VCaP (cell line): ENCODE measurements around the gene ANXA3.

Source experiments
- H3K27ac ChIP-seq: fragments of 450-650 bp; 2 replicates; pipeline ENCODE4 v1.5.1; 2017
- TF ChIP-seq, protein P1 (sequence below): fragments of 450-650 bp; conservative IDR thresholded peaks from 2 replicates; pipeline ENCODE4 v1.5.1; 2017; ENCODE audit warnings: mild to moderate bottlenecking, moderate library complexity

The ANXA3 gene

DNA sequence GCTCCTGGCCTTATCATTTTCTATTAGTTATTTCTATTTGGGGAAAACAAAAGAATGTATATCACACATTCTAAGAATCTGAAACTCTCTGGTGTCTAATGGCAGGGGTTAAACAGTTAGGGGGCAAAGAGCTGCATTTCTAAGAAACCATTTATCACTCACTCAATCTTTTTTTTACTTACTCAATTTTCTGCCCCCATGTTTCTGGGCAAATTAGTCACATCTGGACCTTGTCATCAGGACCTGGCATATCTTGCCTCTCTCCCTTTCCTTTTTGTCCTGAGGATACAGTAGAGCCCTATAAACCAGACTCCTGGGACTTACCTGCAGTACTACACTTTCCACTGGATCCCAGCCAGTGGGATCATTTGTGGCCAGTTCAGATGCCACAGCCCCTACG lies 89.1 kb downstream of the ANXA3 start:
- TF ChIP-seq, protein P1, sequence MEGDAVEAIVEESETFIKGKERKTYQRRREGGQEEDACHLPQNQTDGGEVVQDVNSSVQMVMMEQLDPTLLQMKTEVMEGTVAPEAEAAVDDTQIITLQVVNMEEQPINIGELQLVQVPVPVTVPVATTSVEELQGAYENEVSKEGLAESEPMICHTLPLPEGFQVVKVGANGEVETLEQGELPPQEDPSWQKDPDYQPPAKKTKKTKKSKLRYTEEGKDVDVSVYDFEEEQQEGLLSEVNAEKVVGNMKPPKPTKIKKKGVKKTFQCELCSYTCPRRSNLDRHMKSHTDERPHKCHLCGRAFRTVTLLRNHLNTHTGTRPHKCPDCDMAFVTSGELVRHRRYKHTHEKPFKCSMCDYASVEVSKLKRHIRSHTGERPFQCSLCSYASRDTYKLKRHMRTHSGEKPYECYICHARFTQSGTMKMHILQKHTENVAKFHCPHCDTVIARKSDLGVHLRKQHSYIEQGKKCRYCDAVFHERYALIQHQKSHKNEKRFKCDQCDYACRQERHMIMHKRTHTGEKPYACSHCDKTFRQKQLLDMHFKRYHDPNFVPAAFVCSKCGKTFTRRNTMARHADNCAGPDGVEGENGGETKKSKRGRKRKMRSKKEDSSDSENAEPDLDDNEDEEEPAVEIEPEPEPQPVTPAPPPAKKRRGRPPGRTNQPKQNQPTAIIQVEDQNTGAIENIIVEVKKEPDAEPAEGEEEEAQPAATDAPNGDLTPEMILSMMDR = no peak
- no peak overlapping the region for H3K27ac ChIP-seq

DNA sequence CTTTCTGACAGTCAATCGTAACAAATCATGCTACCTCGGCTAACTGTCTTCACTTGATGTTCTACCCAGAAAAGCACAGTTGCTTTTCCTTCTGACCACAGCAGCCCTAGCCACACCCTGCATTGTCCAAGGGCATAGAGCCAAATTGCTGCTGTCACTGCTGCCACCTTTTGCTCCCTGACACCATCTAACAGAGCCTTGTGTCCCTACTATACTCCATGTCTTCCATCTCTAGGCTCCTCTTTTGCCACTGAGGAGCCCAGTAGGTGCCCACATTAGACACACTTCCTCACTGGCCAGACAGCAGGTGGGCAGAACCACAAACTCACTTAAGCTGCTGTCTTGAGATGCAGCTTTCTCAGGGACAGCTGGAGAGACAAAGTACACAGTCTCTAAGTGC lies 91.4 kb downstream of the ANXA3 start:
- TF ChIP-seq, protein P1 = no peak

DNA sequence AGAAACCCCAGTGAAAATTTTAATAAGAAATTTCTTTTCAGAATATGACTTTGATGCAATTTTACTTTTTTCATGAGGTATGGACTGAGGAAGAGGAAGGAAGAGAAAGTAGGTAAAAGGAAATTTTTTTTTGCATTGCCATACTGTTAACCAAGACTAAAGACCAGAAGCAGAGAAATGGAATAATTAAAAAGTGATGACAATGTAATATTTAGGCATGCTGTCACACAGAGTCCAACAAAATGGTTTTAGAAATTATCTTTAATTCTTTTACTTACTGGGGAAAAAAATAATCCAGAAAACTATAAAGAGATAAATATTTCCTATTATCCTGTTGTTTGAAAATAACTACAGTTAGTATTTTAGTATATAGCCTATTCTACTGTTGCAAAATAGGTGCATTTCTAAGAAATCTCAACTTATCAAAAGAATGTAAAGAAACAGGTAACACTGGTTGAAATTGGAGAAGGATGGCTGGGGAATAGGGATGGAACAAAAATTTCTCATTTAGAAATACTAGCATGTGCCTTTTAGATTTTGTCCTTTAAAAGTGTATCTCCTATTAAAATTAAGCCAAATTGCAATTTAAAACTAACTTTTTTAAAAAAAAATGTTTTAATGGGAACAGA lies 92.6 kb downstream of the ANXA3 start:
- H3K27ac ChIP-seq = no peak overlapping the region
- TF ChIP-seq, protein P1 = no peak

More for the DNA sequence above, 91.4 kb downstream of the ANXA3 start:
- H3K27ac ChIP-seq = no peak overlapping the region

DNA sequence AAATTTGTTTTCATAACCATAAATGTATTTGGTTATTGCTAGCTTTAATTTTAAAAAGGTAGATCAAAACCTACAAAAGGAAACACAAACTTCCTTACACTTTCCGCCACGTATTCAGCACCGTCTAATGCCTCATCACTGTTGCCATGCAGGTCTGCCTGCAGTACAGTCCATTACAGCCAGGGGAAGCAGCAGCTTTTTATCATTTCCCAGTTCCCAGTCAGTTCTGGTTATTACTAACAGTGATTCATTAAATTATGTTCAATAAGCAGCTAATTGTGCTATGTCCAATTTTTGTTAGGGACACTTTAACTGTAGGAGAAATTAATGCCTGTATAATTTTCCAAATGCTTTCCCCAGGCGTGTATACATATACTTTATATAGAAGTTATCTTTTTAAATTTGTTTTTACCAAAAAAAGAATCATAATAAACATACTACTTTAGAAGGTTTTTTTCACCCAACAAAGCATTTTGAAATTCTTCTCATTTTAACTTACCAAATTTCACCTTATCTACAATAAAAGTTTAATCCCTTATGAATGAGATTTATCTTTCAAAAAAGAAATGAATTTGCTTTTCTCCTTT lies 93.3 kb downstream of the ANXA3 start:
- H3K27ac ChIP-seq = peak overlapping the region; percentile 55
- TF ChIP-seq, protein P1 = peak; percentile 98

DNA sequence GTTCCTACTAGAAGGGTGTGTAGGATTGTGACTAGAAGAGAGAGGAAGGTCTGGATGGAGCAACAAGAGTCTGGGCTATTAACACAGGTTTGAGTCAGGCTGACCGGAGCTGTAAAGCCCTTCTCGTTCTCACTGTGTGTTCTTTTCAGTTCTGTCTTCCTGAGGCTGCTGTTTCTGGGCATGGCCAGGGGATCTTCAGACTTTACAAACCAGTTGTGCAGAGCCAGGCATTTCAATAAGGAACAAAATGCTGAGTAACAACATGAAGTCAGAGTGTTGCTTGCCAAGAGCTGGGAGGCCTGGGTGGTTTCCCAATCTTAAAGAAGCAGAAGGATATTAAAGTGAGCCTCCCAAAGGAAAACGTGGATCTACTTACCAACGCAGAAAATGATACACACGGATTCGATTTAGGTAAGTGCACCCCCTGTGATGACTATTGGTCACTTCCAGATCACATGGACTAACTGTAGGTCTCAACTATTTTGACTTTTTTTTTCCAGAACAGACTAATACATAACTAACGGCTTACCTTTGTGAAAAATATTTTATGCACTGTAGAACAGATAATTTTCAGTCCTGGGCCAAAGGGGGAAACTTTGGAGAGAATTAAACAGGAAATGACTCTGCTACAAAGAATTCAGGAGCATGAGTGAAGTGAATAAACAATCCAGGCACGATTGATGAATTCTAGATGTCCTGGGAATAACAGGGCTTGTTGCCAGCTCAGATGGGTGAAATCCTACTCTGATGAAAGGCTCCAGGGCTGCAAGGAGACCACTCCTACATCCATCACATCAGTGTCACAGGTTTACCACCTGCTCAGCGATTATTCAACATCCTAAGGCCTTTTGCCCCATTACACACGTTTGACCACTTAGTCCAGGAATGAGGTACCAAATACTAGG lies 94.5 kb downstream of the ANXA3 start:
- TF ChIP-seq, protein P1 = no peak
- peak overlapping the region; percentile 55 for H3K27ac ChIP-seq

DNA sequence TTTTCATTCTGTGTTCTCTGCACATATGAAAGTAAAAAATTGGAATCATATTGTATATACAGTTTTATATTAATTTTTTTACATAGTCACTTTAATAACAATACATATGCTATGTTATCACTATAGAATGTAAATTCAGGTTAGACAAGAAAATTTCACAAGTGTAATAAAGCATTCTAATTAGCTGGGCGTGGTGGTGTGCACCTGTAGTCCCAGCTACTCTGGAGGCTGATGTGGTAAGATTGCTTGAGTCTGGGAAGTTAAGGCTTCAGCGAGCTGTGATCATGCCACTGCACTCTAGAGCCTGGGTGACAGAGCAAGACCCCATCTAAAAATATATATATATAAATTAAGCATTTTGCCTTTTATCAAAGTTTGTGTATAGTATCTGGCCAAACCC lies 95.7 kb downstream of the ANXA3 start:
- no peak overlapping the region for H3K27ac ChIP-seq
- TF ChIP-seq, protein P1 = no peak

DNA sequence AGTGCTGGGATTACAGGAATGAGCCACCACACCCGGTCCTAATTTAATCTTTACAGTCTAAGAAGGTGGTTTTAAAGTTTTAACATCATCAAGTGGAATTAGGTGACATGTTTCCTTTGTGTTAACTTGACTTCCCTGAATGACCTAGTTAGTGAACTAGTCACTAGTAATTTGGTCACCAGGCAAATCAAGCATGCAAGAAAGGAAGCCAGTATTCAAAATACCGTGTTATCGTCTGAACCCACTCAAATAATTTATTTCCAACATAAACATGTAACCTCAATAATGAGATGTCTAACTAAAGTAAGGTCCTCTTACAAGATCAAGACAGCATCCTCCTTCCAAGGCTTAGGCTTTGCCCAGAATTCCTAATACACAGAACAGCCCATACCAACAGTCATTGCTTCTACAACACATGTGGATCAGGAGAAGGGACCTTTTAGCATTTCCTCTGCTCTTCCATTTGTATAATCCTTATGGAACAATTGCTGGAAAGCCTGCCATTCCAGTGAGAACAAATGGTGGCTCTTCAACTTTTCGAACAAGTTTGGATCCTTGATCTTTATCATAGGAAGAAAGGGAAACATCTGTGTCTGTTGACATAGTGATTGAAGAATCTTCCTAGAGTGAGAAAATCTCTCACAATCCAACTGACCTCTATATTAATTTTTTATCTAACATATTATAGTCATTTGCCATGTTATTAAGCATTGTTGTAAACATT lies 97.2 kb downstream of the ANXA3 start:
- no peak overlapping the region for H3K27ac ChIP-seq
- TF ChIP-seq, protein P1 = no peak
